Colon (tissue), 2 donors: ENCODE results near the gene USP10.
"Not testable (repeated sequence)": the region's sequence is repeated elsewhere in the genome, so short reads cannot be mapped to it uniquely, and the experiment has no call there.

Experiments used
- FAIRE-seq: peaks from 2 replicates; lab custom pipeline; 2012; peaks lifted over from hg19 to GRCh38; lab: Jason Lieb, UNC
- donor health status: control.
- donor health status: control.

The USP10 gene

GRCh38 chr16:84673203-84673535 is 26.6 kb upstream of the USP10 start:
- FAIRE-seq: no peak

- FAIRE-seq: no peak
These were observed 26.2 kb upstream of the USP10 start for GRCh38 chr16:84673561-84673960.

GRCh38 chr16:84675423-84675822 is 24.4 kb upstream of the USP10 start:
- FAIRE-seq: no peak

GRCh38 chr16:84675884-84676283 is 23.9 kb upstream of the USP10 start:
- FAIRE-seq: no peak

- FAIRE-seq: no peak
These were observed 22.6 kb upstream of the USP10 start for GRCh38 chr16:84677017-84677803.

- no peak for FAIRE-seq
These were observed 22.0 kb upstream of the USP10 start for GRCh38 chr16:84677849-84678248.

- FAIRE-seq: no peak
These were observed 21.3 kb upstream of the USP10 start for GRCh38 chr16:84678541-84678940.

- no peak for FAIRE-seq
These were observed 19.5 kb upstream of the USP10 start for GRCh38 chr16:84680165-84680842.

GRCh38 chr16:84680843-84681629 is 18.8 kb upstream of the USP10 start:
- no peak for FAIRE-seq

- FAIRE-seq: no peak
These were observed 15.9 kb upstream of the USP10 start for GRCh38 chr16:84683691-84684591.

GRCh38 chr16:84684592-84684965 is 15.2 kb upstream of the USP10 start:
- FAIRE-seq: no peak

GRCh38 chr16:84685210-84685609 is 14.6 kb upstream of the USP10 start:
- no peak for FAIRE-seq

GRCh38 chr16:84686707-84687298 is 13.0 kb upstream of the USP10 start:
- FAIRE-seq: no peak

- no peak for FAIRE-seq
These were observed 12.1 kb upstream of the USP10 start for GRCh38 chr16:84687715-84688114.

GRCh38 chr16:84688163-84688562 is 11.6 kb upstream of the USP10 start:
- FAIRE-seq: not testable (repeated sequence)

GRCh38 chr16:84689111-84689510 is 10.7 kb upstream of the USP10 start:
- FAIRE-seq: no peak

GRCh38 chr16:84690088-84690819 is 9.5 kb upstream of the USP10 start:
- no peak for FAIRE-seq

- FAIRE-seq: no peak
These were observed 7.2 kb upstream of the USP10 start for GRCh38 chr16:84692451-84693214.

- FAIRE-seq: not testable (repeated sequence)
These were observed 5.9 kb upstream of the USP10 start for GRCh38 chr16:84693869-84694268.

GRCh38 chr16:84694980-84695379 is 4.8 kb upstream of the USP10 start:
- FAIRE-seq: no peak
